Subcutaneous adipose tissue (tissue), 4 donors: Measurements from ENCODE around the gene RGS18. TPM values are rescaled to one million over a fixed set of nuclear protein-coding genes. Genes with fewer than 3 reads are reported as not detected.

Experiments
- CTCF ChIP-seq: fragments of 450-650 bp; IDR thresholded peaks from one replicate; pipeline ENCODE4 v1.5.1; 2016; ENCODE audit warnings: low read depth, mild to moderate bottlenecking, control low read depth, antibody characterized with exemption, moderate library complexity
- total RNA-seq, 4 donors: library from RNA; depleted of rRNA; stranded (reverse); fragments of >200 nt; gene quantifications; one replicate each; pipeline ENCODE4 v1.1.0, GENCODE V29; 2016

Gene RGS18
- total RNA-seq, 4 donors from 2014 or later = 2.1 to 13.9 (median 8.4) TPM

GRCh38 chr1:192126030-192126619 lies 32.1 kb upstream of the RGS18 start:
- no peak for TF ChIP-seq CTCF

GRCh38 chr1:192130175-192130574 lies 28.1 kb upstream of the RGS18 start:
- TF ChIP-seq CTCF = no peak

- TF ChIP-seq CTCF = no peak
Measured at GRCh38 chr1:192131914-192132313, 26.3 kb upstream of the RGS18 start.

- no peak for TF ChIP-seq CTCF
Measured at GRCh38 chr1:192133350-192133926, 24.8 kb upstream of the RGS18 start.

- TF ChIP-seq CTCF = no peak
Measured at GRCh38 chr1:192140382-192140781, 17.9 kb upstream of the RGS18 start.

GRCh38 chr1:192147221-192147620 lies 11.0 kb upstream of the RGS18 start:
- TF ChIP-seq CTCF = no peak

- TF ChIP-seq CTCF = no peak
Measured at GRCh38 chr1:192147696-192148095, 10.6 kb upstream of the RGS18 start.
